Omental fat pad (tissue), 4 donors: Measurements from ENCODE around the gene ELFN1. TPM values are rescaled to one million over a fixed set of nuclear protein-coding genes. Genes with fewer than 3 reads are reported as not detected.

Source experiments
- ATAC-seq: fragments of 150-250 bp; one replicate; pipeline ENCODE4 v1.9.1; 2016; ENCODE audit warnings: mild to moderate bottlenecking, moderate library complexity; ENCODE audit not compliant: low FRiP score
- DNase-seq: peaks from one replicate; pipeline ENCODE4 v3.0.0-alpha.2; 2019; ENCODE audit warnings: low spot score
- total RNA-seq, 4 donors: library from RNA; depleted of rRNA; stranded (reverse); fragments of >200 nt; gene quantifications; one replicate each; pipeline ENCODE4 v1.1.0, GENCODE V29; 2016
- TF ChIP-seq, protein P1 (sequence below), 3 donors: fragments of 450-650 bp; IDR thresholded peaks; one replicate each; pipeline ENCODE4 v1.5.1; 2016 to 2017; ENCODE audit warnings: antibody characterized with exemption in 3 of 3, mild to moderate bottlenecking in 3 of 3, moderate library complexity in 2 of 3

Gene ELFN1
- total RNA-seq, 4 donors from 2014 or later = 3.8 to 6.0 (median 4.1) TPM

DNA sequence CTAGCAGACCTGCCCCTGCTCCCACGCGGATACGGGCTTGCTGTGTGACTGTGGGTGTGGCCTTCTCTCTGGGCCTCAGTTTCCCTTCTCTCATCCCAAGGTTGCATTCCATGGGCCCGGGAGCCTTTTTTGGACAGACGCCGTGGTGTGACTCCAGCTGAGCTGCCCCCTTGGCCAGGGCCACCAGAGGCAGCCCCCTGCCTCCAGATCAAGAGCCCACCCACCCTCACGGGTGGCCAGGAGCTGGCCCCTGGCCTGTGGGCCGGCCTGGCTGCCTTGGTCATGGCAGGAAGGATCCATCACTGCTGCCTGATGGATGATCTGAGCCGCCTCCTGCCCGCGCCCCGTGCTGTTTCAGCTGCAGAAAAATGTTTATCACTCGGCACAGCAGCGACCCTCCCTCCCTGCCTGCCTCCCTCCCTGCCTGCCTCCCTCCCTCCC lies 27.8 kb upstream of the ELFN1 start:
- TF ChIP-seq, protein P1, sequence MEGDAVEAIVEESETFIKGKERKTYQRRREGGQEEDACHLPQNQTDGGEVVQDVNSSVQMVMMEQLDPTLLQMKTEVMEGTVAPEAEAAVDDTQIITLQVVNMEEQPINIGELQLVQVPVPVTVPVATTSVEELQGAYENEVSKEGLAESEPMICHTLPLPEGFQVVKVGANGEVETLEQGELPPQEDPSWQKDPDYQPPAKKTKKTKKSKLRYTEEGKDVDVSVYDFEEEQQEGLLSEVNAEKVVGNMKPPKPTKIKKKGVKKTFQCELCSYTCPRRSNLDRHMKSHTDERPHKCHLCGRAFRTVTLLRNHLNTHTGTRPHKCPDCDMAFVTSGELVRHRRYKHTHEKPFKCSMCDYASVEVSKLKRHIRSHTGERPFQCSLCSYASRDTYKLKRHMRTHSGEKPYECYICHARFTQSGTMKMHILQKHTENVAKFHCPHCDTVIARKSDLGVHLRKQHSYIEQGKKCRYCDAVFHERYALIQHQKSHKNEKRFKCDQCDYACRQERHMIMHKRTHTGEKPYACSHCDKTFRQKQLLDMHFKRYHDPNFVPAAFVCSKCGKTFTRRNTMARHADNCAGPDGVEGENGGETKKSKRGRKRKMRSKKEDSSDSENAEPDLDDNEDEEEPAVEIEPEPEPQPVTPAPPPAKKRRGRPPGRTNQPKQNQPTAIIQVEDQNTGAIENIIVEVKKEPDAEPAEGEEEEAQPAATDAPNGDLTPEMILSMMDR (IDR thresholded peaks at IDR 0.05) = no peak
- ATAC-seq (no peak), DNase-seq (no peak)

DNA sequence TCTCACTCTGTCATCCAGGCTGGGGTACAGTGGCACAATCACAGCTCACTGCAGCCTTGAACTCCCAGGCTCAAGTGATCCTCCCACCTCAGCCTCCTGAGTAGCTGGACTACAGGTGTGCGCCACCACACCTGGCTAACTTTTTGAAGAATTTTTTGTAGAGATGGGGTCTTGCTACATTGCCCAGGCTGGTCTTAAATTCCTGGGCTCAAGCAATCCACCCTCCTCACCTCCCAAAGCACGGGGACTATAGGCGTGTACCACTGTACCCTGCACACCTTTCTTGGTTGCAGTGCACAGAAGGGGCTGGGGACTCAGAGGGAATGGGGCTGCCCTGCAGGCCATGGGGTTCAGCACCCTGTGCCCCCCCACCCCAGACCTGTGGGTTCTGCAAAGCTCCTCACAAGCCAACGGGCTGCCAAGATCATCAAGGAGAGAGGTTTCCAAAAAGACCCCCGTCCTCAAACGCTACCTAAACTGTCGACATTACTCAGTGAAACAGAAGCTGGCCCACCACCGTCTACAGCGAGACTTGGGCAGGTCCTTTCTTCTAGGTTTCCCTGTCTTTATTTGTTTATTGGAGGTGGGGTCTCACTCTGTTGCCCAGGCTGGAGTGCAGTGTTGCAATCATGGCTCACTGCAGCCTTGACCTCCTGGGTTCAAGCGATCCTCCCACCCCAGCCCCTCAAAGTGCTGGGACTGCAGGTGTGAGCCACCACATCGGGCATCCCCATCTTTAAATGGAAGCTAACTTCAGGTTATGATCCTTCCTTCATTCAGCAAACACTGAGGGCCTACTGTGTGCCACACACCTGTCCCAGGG lies 26.6 kb upstream of the ELFN1 start:
- no peak for DNase-seq
- ATAC-seq = no peak
- TF ChIP-seq, protein P1 (IDR thresholded peaks at IDR 0.05) = no peak

DNA sequence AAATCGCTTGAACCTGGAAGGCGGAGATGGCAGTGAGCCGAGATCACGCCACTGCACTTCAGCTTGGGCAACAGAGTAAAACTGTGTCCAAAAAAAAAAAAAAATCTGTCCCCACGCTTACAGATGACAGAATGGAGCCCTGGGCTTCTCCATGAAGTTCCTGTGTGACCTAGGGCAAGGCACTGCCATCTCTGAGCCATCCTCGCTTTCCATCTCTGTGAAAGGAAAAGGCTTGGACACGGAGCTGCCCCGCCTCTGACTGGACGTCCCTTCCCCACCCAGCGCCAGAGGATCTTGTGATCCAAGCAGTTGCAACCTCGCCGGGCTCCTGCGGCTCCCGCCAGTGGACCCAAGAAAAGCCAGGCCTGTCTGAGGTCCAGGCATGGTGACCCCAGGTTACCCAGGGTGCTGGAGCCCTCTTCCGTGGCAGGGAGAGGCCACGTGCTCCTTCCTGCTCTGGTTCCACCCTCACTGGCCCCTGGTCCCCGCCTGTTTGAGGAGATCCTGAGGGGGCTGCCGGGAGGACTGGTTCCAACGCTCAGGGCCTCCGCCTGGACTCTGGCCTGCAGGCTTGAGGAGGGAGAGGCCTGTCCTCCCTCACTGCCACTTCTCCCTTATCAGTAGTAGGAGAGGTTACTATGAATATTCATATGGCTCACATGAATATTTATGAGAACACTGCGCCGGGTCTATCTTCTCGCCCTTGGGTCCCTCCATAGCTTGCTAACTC lies 25.6 kb upstream of the ELFN1 start:
- DNase-seq = no peak
- TF ChIP-seq, protein P1 (IDR thresholded peaks at IDR 0.05) = no peak
- no peak for ATAC-seq

- TF ChIP-seq, protein P1 (IDR thresholded peaks at IDR 0.05) = no peak
- ATAC-seq (no peak), DNase-seq (no peak)
These were observed 25.0 kb upstream of the ELFN1 start for GRCh38 chr7:1645071-1645409.

GRCh38 chr7:1645476-1645875 lies 24.6 kb upstream of the ELFN1 start:
- ATAC-seq (no peak), DNase-seq (no peak)
- TF ChIP-seq, protein P1 (IDR thresholded peaks at IDR 0.05) = no peak

DNA sequence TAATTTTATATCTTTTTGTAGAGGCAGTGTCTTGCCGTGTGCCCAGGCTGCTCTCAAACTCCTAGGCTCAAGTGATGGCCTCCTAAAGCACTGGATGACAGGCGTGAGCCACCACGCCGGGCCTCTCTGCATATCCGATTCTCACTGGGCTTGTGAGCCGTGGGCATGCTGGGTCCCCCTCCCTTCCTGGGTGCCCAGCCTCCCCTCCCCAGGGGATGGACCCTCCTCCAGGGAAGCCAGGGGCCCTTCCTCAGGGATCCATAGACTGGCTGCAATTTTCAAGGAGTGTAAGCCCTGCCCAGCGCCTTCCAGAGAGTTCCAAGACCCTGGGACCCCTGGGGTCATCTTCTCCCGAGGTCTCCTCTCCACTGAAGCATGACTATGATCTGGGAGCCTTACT lies 23.7 kb upstream of the ELFN1 start:
- TF ChIP-seq, protein P1 (IDR thresholded peaks at IDR 0.05) = no peak
- DNase-seq (no peak), ATAC-seq (no peak)
